Lower lobe of right lung (tissue), 2 donors: ENCODE measurements around the gene TSR1. TPM values are rescaled to one million over a fixed set of nuclear protein-coding genes. Genes with fewer than 3 reads are reported as not detected.
"Not testable (repeated sequence)": the region's sequence is repeated elsewhere in the genome, so short reads cannot be mapped to it uniquely, and the experiment has no call there.

Experiments
- ATAC-seq, 2 donors: fragments of 200-7000 bp; cut with Tn5 transposase; one replicate each; pipeline ENCODE4 v1.9.1; 2020 to 2022; ENCODE audit warnings: mild to moderate bottlenecking in 2 of 2, moderate library complexity in 2 of 2
- DNase-seq: peaks from one replicate; pipeline ENCODE4 v3.0.0-alpha.2; 2020
- H3K27ac ChIP-seq: fragments of 200-600 bp; one replicate; pipeline ENCODE4 v1.8.0; 2022
- H3K27me3 ChIP-seq: fragments of 200-600 bp; one replicate; pipeline ENCODE4 v1.8.0; 2022; ENCODE audit warnings: low read depth
- H3K36me3 ChIP-seq: fragments of 200-600 bp; one replicate; pipeline ENCODE4 v1.8.0; 2022; ENCODE audit warnings: mild to moderate bottlenecking
- H3K4me1 ChIP-seq: fragments of 200-600 bp; one replicate; pipeline ENCODE4 v1.8.0; 2022
- H3K4me3 ChIP-seq: fragments of 200-600 bp; one replicate; pipeline ENCODE4 v1.8.0; 2022; ENCODE audit warnings: mild to moderate bottlenecking
- H3K9me3 ChIP-seq: fragments of 200-600 bp; one replicate; pipeline ENCODE4 v1.8.0; 2022
- CTCF ChIP-seq: fragments of 200-600 bp; IDR thresholded peaks from one replicate; pipeline ENCODE4 v1.8.0; 2022; ENCODE audit warnings: antibody characterized with exemption, mild to moderate bottlenecking
- intact Hi-C: fragments of 100-400 bp; cut with DNase I; formaldehyde crosslinking; loops from one replicate; pipeline ENCODE4 v1.11.0; 2022
- total RNA-seq: library from RNA; stranded (reverse); fragmentation: NEBNext Ultra II Directional; extraction: Animal tissue kit (Norgen Biotek cat#: 25700); gene quantifications from one replicate; pipeline ENCODE4 v1.2.1, GENCODE V29; 2021
- donor health status: DM: no; HTN: yes; CAD: no; lungs with severe emphysema.

TSR1 gene
- total RNA-seq, 1 donor from 2014 or later = 18.8 TPM

- ATAC-seq (no peak), DNase-seq (no peak)
- no peak overlapping the region for H3K4me3 ChIP-seq
- intact Hi-C loops = no loop called here
- no peaks in the 10 kb centered on the region for H3K9me3 ChIP-seq
- no peaks in the 10 kb centered on the region for H3K4me1 ChIP-seq
- H3K27me3 ChIP-seq = no peaks in the 10 kb centered on the region
- H3K36me3 ChIP-seq = peaks cover 28% of the 10 kb centered on the region
- TF ChIP-seq CTCF = no peak
- H3K27ac ChIP-seq = no peak overlapping the region
These were observed 17.2 kb downstream of the TSR1 start for GRCh38 chr17:2319051-2319450.

- H3K27me3 ChIP-seq = no peaks in the 10 kb centered on the region
- peaks cover 16% of the 10 kb centered on the region for H3K36me3 ChIP-seq
- DNase-seq (no peak), ATAC-seq (no peak)
- H3K4me3 ChIP-seq = no peak overlapping the region
- H3K9me3 ChIP-seq = no peaks in the 10 kb centered on the region
- no peaks in the 10 kb centered on the region for H3K4me1 ChIP-seq
- H3K27ac ChIP-seq = no peak overlapping the region
- intact Hi-C loops = no loop called here
- TF ChIP-seq CTCF = no peak
These were observed 18.5 kb downstream of the TSR1 start for GRCh38 chr17:2317796-2318195.

- ATAC-seq, H3K36me3 ChIP-seq, intact Hi-C loops, DNase-seq, H3K27ac ChIP-seq, H3K4me1 ChIP-seq, H3K4me3 ChIP-seq, H3K9me3 ChIP-seq, H3K27me3 ChIP-seq: not testable (repeated sequence)
These were observed 19.4 kb downstream of the TSR1 start for GRCh38 chr17:2316916-2317205.

GRCh38 chr17:2312736-2313135, 23.5 kb downstream of the TSR1 start:
- H3K27me3 ChIP-seq = no peaks in the 10 kb centered on the region
- intact Hi-C loops = no loop called here
- H3K27ac ChIP-seq = no peak overlapping the region
- H3K4me1 ChIP-seq = no peaks in the 10 kb centered on the region
- TF ChIP-seq CTCF = no peak
- no peak overlapping the region for H3K4me3 ChIP-seq
- ATAC-seq = no peak
- no peaks in the 10 kb centered on the region for H3K9me3 ChIP-seq
- H3K36me3 ChIP-seq = no peaks in the 10 kb centered on the region
- no peak for DNase-seq

- DNase-seq = no peak
- no peak overlapping the region for H3K27ac ChIP-seq
- H3K36me3 ChIP-seq = no peaks in the 10 kb centered on the region
- no peak for ATAC-seq
- no peak overlapping the region for H3K4me3 ChIP-seq
- no peaks in the 10 kb centered on the region for H3K27me3 ChIP-seq
- intact Hi-C loops = no loop called here
- H3K4me1 ChIP-seq = peaks cover 3% of the 10 kb centered on the region
- TF ChIP-seq CTCF = no peak
- H3K9me3 ChIP-seq = no peaks in the 10 kb centered on the region
These were observed 26.7 kb downstream of the TSR1 start for GRCh38 chr17:2309338-2310154.

- Histone ChIP-seq H3K36me3 (peaks cover 4% of the 10 kb centered on the region), H3K4me1 (peaks cover 28% of the 10 kb centered on the region), H3K4me3 (no peak overlapping the region), H3K9me3 (no peaks in the 10 kb centered on the region), H3K27me3 (no peaks in the 10 kb centered on the region), H3K27ac (no peak overlapping the region)
- intact Hi-C loops = no loop called here
- DNase-seq (no peak), ATAC-seq (no peak)
- no peak for TF ChIP-seq CTCF
These were observed 31.3 kb downstream of the TSR1 start for GRCh38 chr17:2304931-2305330.
